ENCODE measurements around the gene GPR83.

DNA sequence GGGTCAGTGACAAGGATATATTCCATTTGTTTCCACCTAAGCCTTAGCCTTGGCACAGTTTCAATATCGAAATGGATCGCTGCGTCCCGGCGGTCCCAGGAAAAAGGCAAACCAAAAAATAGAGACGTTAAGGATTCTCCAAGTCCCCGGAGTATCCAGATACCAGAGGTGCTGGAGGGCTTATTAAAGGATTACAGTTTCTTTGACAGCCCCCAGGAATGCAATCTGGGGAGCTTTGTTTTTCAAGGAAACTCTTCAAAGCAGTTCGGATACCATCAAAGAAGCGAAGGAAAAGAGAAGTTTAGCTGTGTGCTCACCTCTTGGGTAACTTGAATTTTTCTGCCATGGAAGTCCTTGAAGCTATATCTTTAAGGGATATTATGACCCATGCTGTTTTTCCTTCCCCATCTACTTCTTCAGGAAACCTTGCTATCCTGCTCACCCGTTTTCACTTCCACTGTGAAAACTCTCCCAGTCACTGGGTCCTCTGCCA is 600 bp upstream of the GPR83 start:
- TF ChIP-seq, protein P1, sequence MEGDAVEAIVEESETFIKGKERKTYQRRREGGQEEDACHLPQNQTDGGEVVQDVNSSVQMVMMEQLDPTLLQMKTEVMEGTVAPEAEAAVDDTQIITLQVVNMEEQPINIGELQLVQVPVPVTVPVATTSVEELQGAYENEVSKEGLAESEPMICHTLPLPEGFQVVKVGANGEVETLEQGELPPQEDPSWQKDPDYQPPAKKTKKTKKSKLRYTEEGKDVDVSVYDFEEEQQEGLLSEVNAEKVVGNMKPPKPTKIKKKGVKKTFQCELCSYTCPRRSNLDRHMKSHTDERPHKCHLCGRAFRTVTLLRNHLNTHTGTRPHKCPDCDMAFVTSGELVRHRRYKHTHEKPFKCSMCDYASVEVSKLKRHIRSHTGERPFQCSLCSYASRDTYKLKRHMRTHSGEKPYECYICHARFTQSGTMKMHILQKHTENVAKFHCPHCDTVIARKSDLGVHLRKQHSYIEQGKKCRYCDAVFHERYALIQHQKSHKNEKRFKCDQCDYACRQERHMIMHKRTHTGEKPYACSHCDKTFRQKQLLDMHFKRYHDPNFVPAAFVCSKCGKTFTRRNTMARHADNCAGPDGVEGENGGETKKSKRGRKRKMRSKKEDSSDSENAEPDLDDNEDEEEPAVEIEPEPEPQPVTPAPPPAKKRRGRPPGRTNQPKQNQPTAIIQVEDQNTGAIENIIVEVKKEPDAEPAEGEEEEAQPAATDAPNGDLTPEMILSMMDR (IDR thresholded peaks at IDR 0.05): no peak
- TF ChIP-seq POLR2A (IDR thresholded peaks at IDR 0.05): no peak

Measured in sigmoid colon (tissue), 3 donors.